ENCODE results near the gene ARFGEF2. TPM values are rescaled to one million over a fixed set of nuclear protein-coding genes. Genes with fewer than 3 reads are reported as not detected.
"Not testable (repeated sequence)": the region's sequence is repeated elsewhere in the genome, so short reads cannot be mapped to it uniquely, and the experiment has no call there.

ARFGEF2 gene
- total RNA-seq, 1 donor from 2014 or later: 21.9 TPM

- Histone ChIP-seq H3K9me3 (no peaks in the 10 kb centered on the region), H3K4me3 (no peak overlapping the region), H3K36me3 (no peaks in the 10 kb centered on the region), H3K4me1 (no peaks in the 10 kb centered on the region), H3K27me3 (no peaks in the 10 kb centered on the region), H3K27ac (no peak overlapping the region)
- no peak for DNase-seq (ENCODE audit: extremely low spot score in 2 of 2)
- TF ChIP-seq POLR2A (IDR thresholded peaks at IDR 0.05): no peak
- TF ChIP-seq CTCF (IDR thresholded peaks at IDR 0.05): no peak
- TF ChIP-seq POLR2AphosphoS5 (IDR thresholded peaks at IDR 0.05; ENCODE audit: insufficient read depth in 1 of 2, low read depth in 1 of 2): no peak
- intact Hi-C loops (cut with DNase I): no loop called here
Measured at GRCh38 chr20:48886811-48887210, 34.7 kb upstream of the ARFGEF2 start.

- H3K4me3 ChIP-seq; intact Hi-C loops (cut with DNase I); H3K4me1 ChIP-seq; H3K9me3 ChIP-seq; H3K27ac ChIP-seq; H3K36me3 ChIP-seq; H3K27me3 ChIP-seq; DNase-seq (ENCODE audit: extremely low spot score in 2 of 2): not testable (repeated sequence)
Measured at GRCh38 chr20:48888517-48888916, 33.0 kb upstream of the ARFGEF2 start.

GRCh38 chr20:48889140-48889790 is 32.2 kb upstream of the ARFGEF2 start:
- H3K4me1 ChIP-seq: no peaks in the 10 kb centered on the region
- no peaks in the 10 kb centered on the region for H3K36me3 ChIP-seq
- no peak overlapping the region for H3K4me3 ChIP-seq
- no peak for TF ChIP-seq POLR2AphosphoS5 (IDR thresholded peaks at IDR 0.05; ENCODE audit: insufficient read depth in 1 of 2, low read depth in 1 of 2)
- no peaks in the 10 kb centered on the region for H3K9me3 ChIP-seq
- H3K27ac ChIP-seq: no peak overlapping the region
- intact Hi-C loops (cut with DNase I): no loop called here
- no peaks in the 10 kb centered on the region for H3K27me3 ChIP-seq
- DNase-seq (ENCODE audit: extremely low spot score in 2 of 2): no peak

GRCh38 chr20:48891235-48892048 is 30.1 kb upstream of the ARFGEF2 start:
- no peaks in the 10 kb centered on the region for H3K27me3 ChIP-seq
- no peak overlapping the region for H3K27ac ChIP-seq
- TF ChIP-seq CTCF (IDR thresholded peaks at IDR 0.05) (no peak), POLR2A (IDR thresholded peaks at IDR 0.05) (no peak), POLR2AphosphoS5 (IDR thresholded peaks at IDR 0.05; ENCODE audit: insufficient read depth in 1 of 2, low read depth in 1 of 2) (no peak)
- H3K9me3 ChIP-seq: no peaks in the 10 kb centered on the region
- H3K4me1 ChIP-seq: no peaks in the 10 kb centered on the region
- no peaks in the 10 kb centered on the region for H3K36me3 ChIP-seq
- no peak for DNase-seq (ENCODE audit: extremely low spot score in 2 of 2)
- H3K4me3 ChIP-seq: no peak overlapping the region
- intact Hi-C loops (cut with DNase I): no loop called here

GRCh38 chr20:48892049-48892470 is 29.5 kb upstream of the ARFGEF2 start:
- no peaks in the 10 kb centered on the region for H3K9me3 ChIP-seq
- H3K4me1 ChIP-seq: no peaks in the 10 kb centered on the region
- H3K27ac ChIP-seq: no peak overlapping the region
- DNase-seq (ENCODE audit: extremely low spot score in 2 of 2): no peak
- intact Hi-C loops (cut with DNase I): no loop called here
- H3K4me3 ChIP-seq: no peak overlapping the region
- H3K27me3 ChIP-seq: no peaks in the 10 kb centered on the region
- H3K36me3 ChIP-seq: no peaks in the 10 kb centered on the region
- TF ChIP-seq POLR2AphosphoS5 (IDR thresholded peaks at IDR 0.05; ENCODE audit: insufficient read depth in 1 of 2, low read depth in 1 of 2) (no peak), CTCF (IDR thresholded peaks at IDR 0.05) (no peak), POLR2A (IDR thresholded peaks at IDR 0.05) (no peak)

- H3K27me3 ChIP-seq: no peaks in the 10 kb centered on the region
- H3K27ac ChIP-seq: no peak overlapping the region
- no peaks in the 10 kb centered on the region for H3K4me1 ChIP-seq
- DNase-seq (ENCODE audit: extremely low spot score in 2 of 2): no peak
- TF ChIP-seq CTCF (IDR thresholded peaks at IDR 0.05): no peak
- TF ChIP-seq POLR2AphosphoS5 (IDR thresholded peaks at IDR 0.05; ENCODE audit: insufficient read depth in 1 of 2, low read depth in 1 of 2): no peak
- no peak for TF ChIP-seq POLR2A (IDR thresholded peaks at IDR 0.05)
- H3K9me3 ChIP-seq: no peaks in the 10 kb centered on the region
- no peak overlapping the region for H3K4me3 ChIP-seq
- intact Hi-C loops (cut with DNase I): no loop called here
- H3K36me3 ChIP-seq: no peaks in the 10 kb centered on the region
Measured at GRCh38 chr20:48892891-48893290, 28.6 kb upstream of the ARFGEF2 start.
